NCI-H526 treated with DMSO at 0.1 percent for 48 hours (cell line): ENCODE measurements around the gene SEC22B.
"Not testable (repeated sequence)": the region's sequence is repeated elsewhere in the genome, so short reads cannot be mapped to it uniquely, and the experiment has no call there.

ENCODE experiments used
- DNase-seq: peaks from one replicate; lab custom pipeline; 2025; lab: John Stamatoyannopoulos, UW

SEC22B gene

GRCh38 chr1:120145806-120146205 is 30.5 kb downstream of the SEC22B start:
- DNase-seq: not testable (repeated sequence)

- DNase-seq: not testable (repeated sequence)
Observed at GRCh38 chr1:120144626-120145025, 31.7 kb downstream of the SEC22B start.

- not testable (repeated sequence) for DNase-seq
Observed at GRCh38 chr1:120144169-120144568, 32.2 kb downstream of the SEC22B start.

- not testable (repeated sequence) for DNase-seq
Observed at GRCh38 chr1:120143334-120143733, 33.0 kb downstream of the SEC22B start.

- not testable (repeated sequence) for DNase-seq
Observed at GRCh38 chr1:120142512-120143263, 33.6 kb downstream of the SEC22B start.

- DNase-seq: not testable (repeated sequence)
Observed at GRCh38 chr1:120141865-120142264, 34.5 kb downstream of the SEC22B start.

- DNase-seq: not testable (repeated sequence)
Observed at GRCh38 chr1:120140656-120141265, 35.6 kb downstream of the SEC22B start.

GRCh38 chr1:120136086-120136485 is 40.2 kb downstream of the SEC22B start:
- not testable (repeated sequence) for DNase-seq

GRCh38 chr1:120133928-120134325 is 42.4 kb downstream of the SEC22B start:
- not testable (repeated sequence) for DNase-seq

GRCh38 chr1:120133228-120133927 is 42.9 kb downstream of the SEC22B start:
- no peak for DNase-seq

- not testable (repeated sequence) for DNase-seq
Observed at GRCh38 chr1:120132406-120132763, 43.9 kb downstream of the SEC22B start.

GRCh38 chr1:120131611-120132405 is 44.5 kb downstream of the SEC22B start:
- not testable (repeated sequence) for DNase-seq

- not testable (repeated sequence) for DNase-seq
Observed at GRCh38 chr1:120127921-120128320, 48.4 kb downstream of the SEC22B start.

- not testable (repeated sequence) for DNase-seq
Observed at GRCh38 chr1:120126216-120126615, 50.1 kb downstream of the SEC22B start.

- not testable (repeated sequence) for DNase-seq
Observed at GRCh38 chr1:120124628-120125027, 51.7 kb downstream of the SEC22B start.

- DNase-seq: not testable (repeated sequence)
Observed at GRCh38 chr1:120123813-120124510, 52.4 kb downstream of the SEC22B start.

GRCh38 chr1:120122262-120122893 is 53.9 kb downstream of the SEC22B start:
- DNase-seq: not testable (repeated sequence)

GRCh38 chr1:120121830-120122229 is 54.5 kb downstream of the SEC22B start:
- not testable (repeated sequence) for DNase-seq

- not testable (repeated sequence) for DNase-seq
Observed at GRCh38 chr1:120120525-120120924, 55.8 kb downstream of the SEC22B start.

- DNase-seq: not testable (repeated sequence)
Observed at GRCh38 chr1:120117371-120118177, 58.7 kb downstream of the SEC22B start.
